Measurements from ENCODE around the gene RAB4B. TPM values are rescaled to one million over a fixed set of nuclear protein-coding genes. Genes with fewer than 3 reads are reported as not detected.

The RAB4B gene
- total and polyA plus RNA-seq, 2 experiments from 2014 or later = 27.4 to 29.0 TPM

GRCh38 chr19:40756502-40757110 lies 21.4 kb upstream of the RAB4B start:
- no peak overlapping the region for H2AFZ ChIP-seq
- no peak overlapping the region for H3K4me3 ChIP-seq
- Mint-ChIP-seq H3K4me3 (no peak overlapping the region), H3K27me3 (ENCODE audit: insufficient read depth, low read depth, poor library complexity) (peaks cover 8% of the 10 kb centered on the region), H3K9me3 (no peaks in the 10 kb centered on the region; the same call in 2 of the 3 replicates), H3K4me1 (peaks cover 18% of the 10 kb centered on the region), H3K27ac (peak overlapping the region; percentile 9; the same call in 1 of the 2 replicates), H3K36me3 (ENCODE audit: low read depth) (peaks cover 93% of the 10 kb centered on the region)
- peaks cover 36% of the 10 kb centered on the region for H3F3A ChIP-seq (replicated peaks; ENCODE audit: low read depth)
- H3K4me2 ChIP-seq = no peak overlapping the region
- H3K36me3 ChIP-seq (ENCODE audit: insufficient read depth) = peaks cover 57% of the 10 kb centered on the region
- H3K27me3 ChIP-seq (ENCODE audit: insufficient read depth) = no peaks in the 10 kb centered on the region
- H3K27ac ChIP-seq (ENCODE audit: low read depth) = no peak overlapping the region
- H3K79me2 ChIP-seq (replicated peaks; ENCODE audit: insufficient read depth) = peaks cover 83% of the 10 kb centered on the region
- DNase-seq (ENCODE audit: low spot score) = no peak
- no peaks in the 10 kb centered on the region for H3K9me2 ChIP-seq (ENCODE audit: insufficient read depth)
- TF ChIP-seq EZH2phosphoT487 (IDR thresholded peaks at IDR 0.05; ENCODE audit: unreplicated experiment) = no peak
- no peak for TF ChIP-seq POLR2AphosphoS5 (IDR thresholded peaks at IDR 0.05; ENCODE audit: low read depth)
- no peak for TF ChIP-seq JUNB (IDR thresholded peaks at IDR 0.05; ENCODE audit: unreplicated experiment)
- TF ChIP-seq NANOG (IDR thresholded peaks at IDR 0.05; ENCODE audit: borderline replicate concordance) = no peak
- no peak for TF ChIP-seq ZNF331 (CRISPR knock-in tag; IDR thresholded peaks at IDR 0.05; ENCODE audit: low read depth)
- TF ChIP-seq, protein P1, sequence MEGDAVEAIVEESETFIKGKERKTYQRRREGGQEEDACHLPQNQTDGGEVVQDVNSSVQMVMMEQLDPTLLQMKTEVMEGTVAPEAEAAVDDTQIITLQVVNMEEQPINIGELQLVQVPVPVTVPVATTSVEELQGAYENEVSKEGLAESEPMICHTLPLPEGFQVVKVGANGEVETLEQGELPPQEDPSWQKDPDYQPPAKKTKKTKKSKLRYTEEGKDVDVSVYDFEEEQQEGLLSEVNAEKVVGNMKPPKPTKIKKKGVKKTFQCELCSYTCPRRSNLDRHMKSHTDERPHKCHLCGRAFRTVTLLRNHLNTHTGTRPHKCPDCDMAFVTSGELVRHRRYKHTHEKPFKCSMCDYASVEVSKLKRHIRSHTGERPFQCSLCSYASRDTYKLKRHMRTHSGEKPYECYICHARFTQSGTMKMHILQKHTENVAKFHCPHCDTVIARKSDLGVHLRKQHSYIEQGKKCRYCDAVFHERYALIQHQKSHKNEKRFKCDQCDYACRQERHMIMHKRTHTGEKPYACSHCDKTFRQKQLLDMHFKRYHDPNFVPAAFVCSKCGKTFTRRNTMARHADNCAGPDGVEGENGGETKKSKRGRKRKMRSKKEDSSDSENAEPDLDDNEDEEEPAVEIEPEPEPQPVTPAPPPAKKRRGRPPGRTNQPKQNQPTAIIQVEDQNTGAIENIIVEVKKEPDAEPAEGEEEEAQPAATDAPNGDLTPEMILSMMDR (conservative IDR thresholded peaks at IDR 0.05; ENCODE audit: low read depth in 2 of 2) = no peak
- no peak for TF ChIP-seq ZNF114 (CRISPR knock-in tag; IDR thresholded peaks at IDR 0.05)
- TF ChIP-seq EZH2 (IDR thresholded peaks at IDR 0.05; ENCODE audit: low read depth, unreplicated experiment) = no peak
- no peak for TF ChIP-seq ZNF462 (CRISPR knock-in tag; IDR thresholded peaks at IDR 0.05)
- TF ChIP-seq, protein P2, sequence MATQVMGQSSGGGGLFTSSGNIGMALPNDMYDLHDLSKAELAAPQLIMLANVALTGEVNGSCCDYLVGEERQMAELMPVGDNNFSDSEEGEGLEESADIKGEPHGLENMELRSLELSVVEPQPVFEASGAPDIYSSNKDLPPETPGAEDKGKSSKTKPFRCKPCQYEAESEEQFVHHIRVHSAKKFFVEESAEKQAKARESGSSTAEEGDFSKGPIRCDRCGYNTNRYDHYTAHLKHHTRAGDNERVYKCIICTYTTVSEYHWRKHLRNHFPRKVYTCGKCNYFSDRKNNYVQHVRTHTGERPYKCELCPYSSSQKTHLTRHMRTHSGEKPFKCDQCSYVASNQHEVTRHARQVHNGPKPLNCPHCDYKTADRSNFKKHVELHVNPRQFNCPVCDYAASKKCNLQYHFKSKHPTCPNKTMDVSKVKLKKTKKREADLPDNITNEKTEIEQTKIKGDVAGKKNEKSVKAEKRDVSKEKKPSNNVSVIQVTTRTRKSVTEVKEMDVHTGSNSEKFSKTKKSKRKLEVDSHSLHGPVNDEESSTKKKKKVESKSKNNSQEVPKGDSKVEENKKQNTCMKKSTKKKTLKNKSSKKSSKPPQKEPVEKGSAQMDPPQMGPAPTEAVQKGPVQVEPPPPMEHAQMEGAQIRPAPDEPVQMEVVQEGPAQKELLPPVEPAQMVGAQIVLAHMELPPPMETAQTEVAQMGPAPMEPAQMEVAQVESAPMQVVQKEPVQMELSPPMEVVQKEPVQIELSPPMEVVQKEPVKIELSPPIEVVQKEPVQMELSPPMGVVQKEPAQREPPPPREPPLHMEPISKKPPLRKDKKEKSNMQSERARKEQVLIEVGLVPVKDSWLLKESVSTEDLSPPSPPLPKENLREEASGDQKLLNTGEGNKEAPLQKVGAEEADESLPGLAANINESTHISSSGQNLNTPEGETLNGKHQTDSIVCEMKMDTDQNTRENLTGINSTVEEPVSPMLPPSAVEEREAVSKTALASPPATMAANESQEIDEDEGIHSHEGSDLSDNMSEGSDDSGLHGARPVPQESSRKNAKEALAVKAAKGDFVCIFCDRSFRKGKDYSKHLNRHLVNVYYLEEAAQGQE (IDR thresholded peaks at IDR 0.05; ENCODE audit: unreplicated experiment) = no peak
- no peak for TF ChIP-seq ETS1 (IDR thresholded peaks at IDR 0.05)
- TF ChIP-seq CREB1 (CRISPR knock-in tag; IDR thresholded peaks at IDR 0.05; ENCODE audit: low read depth) = no peak
- no peak for TF ChIP-seq STAT1 (IDR thresholded peaks at IDR 0.05; ENCODE audit: unreplicated experiment)
- ATAC-seq = no peak
- H3K4me1 ChIP-seq (ENCODE audit: insufficient read depth) = peaks cover 17% of the 10 kb centered on the region; the same call in 1 of the 2 replicates
- H4K20me1 ChIP-seq (replicated peaks; ENCODE audit: insufficient read depth) = peaks cover 71% of the 10 kb centered on the region
